Trophoblast cell (in vitro differentiated cells and primary cell): Measurements from ENCODE around the gene FAM217B.
A peak's percentile ranks its signal among the peaks of the same experiment; 100 is the strongest.
"Not testable (repeated sequence)": the region's sequence is repeated elsewhere in the genome, so short reads cannot be mapped to it uniquely, and the experiment has no call there.

Experiments
- DNase-seq, 2 donors: peaks; one replicate each; pipeline ENCODE4 v3.0.0-alpha.2; 2016
- H2AFZ ChIP-seq: 2 replicates; pipeline ENCODE4 v1.6.1; 2013; ENCODE audit warnings: low read length, moderate library complexity, mild to moderate bottlenecking; ENCODE audit not compliant: insufficient read depth, poor library complexity
- H2AK5ac ChIP-seq: 2 replicates; pipeline ENCODE4 v1.6.1; 2013; ENCODE audit warnings: mild to moderate bottlenecking, low read length
- H2BK120ac ChIP-seq: 2 replicates; pipeline ENCODE4 v1.6.1; 2013; ENCODE audit warnings: low read length, mild to moderate bottlenecking, moderate library complexity; ENCODE audit not compliant: insufficient read depth, poor library complexity
- H2BK12ac ChIP-seq: 2 replicates; pipeline ENCODE4 v1.6.1; 2013; ENCODE audit warnings: mild to moderate bottlenecking, low read length, moderate library complexity
- H2BK5ac ChIP-seq: 2 replicates; pipeline ENCODE4 v1.6.1; 2013; ENCODE audit warnings: low read length, low read depth, moderate library complexity, mild to moderate bottlenecking; ENCODE audit not compliant: poor library complexity
- H3K14ac ChIP-seq: 2 replicates; pipeline ENCODE4 v1.6.1; 2013; ENCODE audit warnings: mild to moderate bottlenecking, low read length
- H3K18ac ChIP-seq: 2 replicates; pipeline ENCODE4 v1.6.1; 2013; ENCODE audit warnings: mild to moderate bottlenecking, low read length
- H3K23ac ChIP-seq: 2 replicates; pipeline ENCODE4 v1.6.1; 2013; ENCODE audit warnings: low read length
- H3K27ac ChIP-seq: 2 replicates; pipeline ENCODE4 v1.5.1; 2013; ENCODE audit warnings: low read depth, mild to moderate bottlenecking, inconsistent platforms, low read length, moderate library complexity
- H3K27me3 ChIP-seq: 2 replicates; pipeline ENCODE4 v1.6.1; 2013; ENCODE audit warnings: inconsistent platforms, mild to moderate bottlenecking, low read length, moderate library complexity; ENCODE audit not compliant: insufficient read depth
- H3K36me3 ChIP-seq, 2 experiments: 1 replicate in 1 of 2; 2 replicates in 1 of 2; pipeline ENCODE4 v1.6.1; 2013; ENCODE audit warnings: low read length in 2 of 2, mild to moderate bottlenecking in 2 of 2, moderate library complexity in 1 of 2; ENCODE audit not compliant: insufficient read depth in 2 of 2, control insufficient read depth in 1 of 2
- H3K4ac ChIP-seq: 2 replicates; pipeline ENCODE4 v1.6.1; 2013; ENCODE audit warnings: low read depth, mild to moderate bottlenecking, low read length, moderate library complexity
- H3K4me1 ChIP-seq, 2 experiments: 1 replicate in 1 of 2; 2 replicates in 1 of 2; pipeline ENCODE4 v1.6.1; 2013; ENCODE audit warnings: low read length in 2 of 2, mild to moderate bottlenecking in 2 of 2, moderate library complexity in 1 of 2; ENCODE audit not compliant: insufficient read depth in 2 of 2, control insufficient read depth in 1 of 2
- H3K4me2 ChIP-seq: 2 replicates; pipeline ENCODE4 v1.6.1; 2013; ENCODE audit warnings: inconsistent platforms, mild to moderate bottlenecking, low read length, moderate library complexity
- H3K4me3 ChIP-seq: 2 replicates; pipeline ENCODE4 v1.5.1; 2013; ENCODE audit warnings: mild to moderate bottlenecking, low read depth, low read length, inconsistent platforms
- H3K79me1 ChIP-seq: one replicate; pipeline ENCODE4 v1.6.1; 2013; ENCODE audit warnings: low read length
- H3K79me2 ChIP-seq: 2 replicates; pipeline ENCODE4 v1.6.1; 2013; ENCODE audit warnings: low read length, mild to moderate bottlenecking; ENCODE audit not compliant: control insufficient read depth, insufficient read depth, poor library complexity
- H3K9ac ChIP-seq: 2 replicates; pipeline ENCODE4 v1.6.1; 2013; ENCODE audit warnings: mild to moderate bottlenecking, low read length
- H3K9me3 ChIP-seq: 2 replicates; pipeline ENCODE4 v1.6.1; 2013; ENCODE audit warnings: low read depth, mild to moderate bottlenecking, control low read depth, inconsistent platforms, low read length; ENCODE audit not compliant: insufficient read depth
- H4K12ac ChIP-seq: 2 replicates; pipeline ENCODE4 v1.6.1; 2013; ENCODE audit warnings: low read depth, mild to moderate bottlenecking, low read length, moderate library complexity
- H4K8ac ChIP-seq: 2 replicates; pipeline ENCODE4 v1.6.1; 2013; ENCODE audit warnings: low read depth, mild to moderate bottlenecking, low read length, moderate library complexity
- H4K91ac ChIP-seq: one replicate; pipeline ENCODE4 v1.6.1; 2013; ENCODE audit warnings: low read depth, mild to moderate bottlenecking, low read length, moderate library complexity
- WGBS: extraction: QIAGEN DNeasy Blood & Tissue Kit; methylation state at CpG from one replicate; pipeline ENCODE4 v1.1.7; 2013; ENCODE audit warnings: missing lambda C conversion rate; ENCODE audit not compliant: insufficient read length, insufficient coverage; ENCODE audit errors: extremely low coverage; 5-methylcytosine and 5-hydroxymethylcytosine counted together

The FAM217B gene

DNA sequence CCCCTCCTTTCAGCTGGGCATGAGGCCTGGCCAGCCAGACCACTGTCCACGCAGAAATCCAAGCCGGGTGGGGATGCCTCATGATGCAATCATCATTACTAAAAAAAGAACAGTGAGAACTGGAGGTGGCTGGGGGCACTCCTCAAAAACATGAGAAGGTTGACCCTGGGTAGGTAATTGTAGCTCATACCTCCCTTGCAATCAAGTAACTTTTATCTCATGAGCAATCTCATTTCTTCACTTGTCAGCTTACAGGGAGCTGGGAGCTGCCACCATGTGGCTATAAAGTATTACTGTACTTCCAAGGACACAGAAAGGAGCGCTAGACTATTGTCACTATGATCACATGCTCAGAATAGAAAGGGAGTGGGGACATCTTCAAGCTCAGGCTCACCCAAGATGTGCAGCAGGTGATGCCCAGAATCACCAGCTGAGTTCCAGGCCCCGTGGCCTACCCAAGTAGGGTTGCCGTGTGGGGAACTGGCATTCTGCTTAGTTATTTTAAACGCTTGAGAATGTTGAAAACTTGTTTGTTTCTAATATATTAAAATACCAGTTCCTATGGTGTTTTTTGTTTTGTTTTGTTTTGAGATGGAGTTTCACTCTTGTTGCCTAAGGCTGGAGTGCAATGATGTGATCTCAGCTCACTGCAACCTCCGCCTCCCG is 15.1 kb downstream of the FAM217B start:
- no peak overlapping the region for H3K14ac ChIP-seq
- H3K27me3 ChIP-seq = no peaks in the 10 kb centered on the region
- H3K4me2 ChIP-seq = no peak overlapping the region
- no peak overlapping the region for H4K91ac ChIP-seq
- H2BK120ac ChIP-seq = no peak overlapping the region
- no peak overlapping the region for H3K23ac ChIP-seq
- DNase-seq = peak in 1 of 2 donors; percentile 67
- H2AFZ ChIP-seq = no peak overlapping the region
- no peak overlapping the region for H3K18ac ChIP-seq
- H3K4me1 ChIP-seq = no peaks in the 10 kb centered on the region
- WGBS = no CpG with 5 or more reads among the region's 8 CpGs
- H3K9ac ChIP-seq = no peak overlapping the region
- H3K79me2 ChIP-seq = no peaks in the 10 kb centered on the region
- no peak overlapping the region for H2BK12ac ChIP-seq
- H2AK5ac ChIP-seq = no peak overlapping the region
- no peak overlapping the region for H3K4me3 ChIP-seq
- no peak overlapping the region for H2BK5ac ChIP-seq
- H3K27ac ChIP-seq = no peak overlapping the region
- H4K12ac ChIP-seq = no peak overlapping the region
- H3K79me1 ChIP-seq = no peaks in the 10 kb centered on the region
- no peak overlapping the region for H3K4ac ChIP-seq
- no peak overlapping the region for H4K8ac ChIP-seq
- no peaks in the 10 kb centered on the region for H3K9me3 ChIP-seq
- H3K36me3 ChIP-seq = no peaks in the 10 kb centered on the region

- DNase-seq, H3K79me2 ChIP-seq, H3K4me3 ChIP-seq, H3K27me3 ChIP-seq, H3K4ac ChIP-seq, H2AFZ ChIP-seq, H2BK120ac ChIP-seq, H3K79me1 ChIP-seq, H4K12ac ChIP-seq, H3K9me3 ChIP-seq, H3K27ac ChIP-seq, H3K4me1 ChIP-seq, H3K18ac ChIP-seq, H3K9ac ChIP-seq, H4K8ac ChIP-seq, H2BK12ac ChIP-seq, H2BK5ac ChIP-seq, H3K14ac ChIP-seq, H3K36me3 ChIP-seq, H2AK5ac ChIP-seq, H3K4me2 ChIP-seq, H3K23ac ChIP-seq, H4K91ac ChIP-seq: not testable (repeated sequence)
Measured at GRCh38 chr20:59957568-59957967, 17.4 kb downstream of the FAM217B start.

- H3K9ac ChIP-seq = no peak within 1 kb of the TSS
Measured at GRCh38 chr20:59958123-59958522, 17.9 kb downstream of the FAM217B start, which contains the start of gene CDH26. Gene CDH26 (plus strand): TSS chr20:59958423. CDS start chr20:59958727, 304 bp downstream.

GRCh38 chr20:59958626-59959025 is 18.4 kb downstream of the FAM217B start:
- Histone ChIP-seq H3K79me1 (no peaks in the 10 kb centered on the region), H3K4me3 (no peak overlapping the region), H4K12ac (no peak overlapping the region), H3K27ac (no peak overlapping the region), H3K18ac (no peak overlapping the region), H3K14ac (no peak overlapping the region), H4K8ac (no peak overlapping the region), H3K4me2 (no peak overlapping the region), H2BK5ac (no peak overlapping the region), H3K9me3 (no peaks in the 10 kb centered on the region), H2BK120ac (no peak overlapping the region), H3K36me3 (no peaks in the 10 kb centered on the region), H3K4me1 (no peaks in the 10 kb centered on the region), H2BK12ac (no peak overlapping the region), H3K4ac (no peak overlapping the region), H3K23ac (no peak overlapping the region), H4K91ac (no peak overlapping the region), H3K9ac (no peak overlapping the region), H2AK5ac (no peak overlapping the region), H3K79me2 (no peaks in the 10 kb centered on the region), H2AFZ (no peak overlapping the region), H3K27me3 (no peaks in the 10 kb centered on the region)
- no peak for DNase-seq
- WGBS = no CpG with 5 or more reads among the region's 4 CpGs

More at GRCh38 chr20:59958123-59958522, 17.9 kb downstream of the FAM217B start, which contains the start of gene CDH26:
- H3K27me3 ChIP-seq = no peaks in the 10 kb centered on the region
- H3K9me3 ChIP-seq = no peaks in the 10 kb centered on the region
- H2AFZ ChIP-seq = no peak within 1 kb of the TSS
- no peak within 1 kb of the TSS for H4K8ac ChIP-seq
- no peak within 1 kb of the TSS for H2AK5ac ChIP-seq
- H4K12ac ChIP-seq = no peak within 1 kb of the TSS
- no CpG with 5 or more reads among the region's 5 CpGs for WGBS
- no peak within 1 kb of the TSS for H3K4me3 ChIP-seq
- H3K27ac ChIP-seq = no peak within 1 kb of the TSS
- H3K4me1 ChIP-seq = no peaks in the 10 kb centered on the region
- no peak within 1 kb of the TSS for H3K14ac ChIP-seq
- H2BK120ac ChIP-seq = no peak within 1 kb of the TSS
- H3K18ac ChIP-seq = no peak within 1 kb of the TSS
- H2BK5ac ChIP-seq = no peak within 1 kb of the TSS
- H3K23ac ChIP-seq = no peak within 1 kb of the TSS
- H4K91ac ChIP-seq = no peak within 1 kb of the TSS
- no peak for DNase-seq
- no peaks in the 10 kb centered on the region for H3K36me3 ChIP-seq
- H3K79me2 ChIP-seq = no peaks in the 10 kb centered on the region
- no peak within 1 kb of the TSS for H3K4ac ChIP-seq
- H3K79me1 ChIP-seq = no peaks in the 10 kb centered on the region
- no peak within 1 kb of the TSS for H2BK12ac ChIP-seq
- no peak within 1 kb of the TSS for H3K4me2 ChIP-seq
